SJSA1 (cell line): Measurements from ENCODE around the gene TTC21A. TPM values are rescaled to one million over a fixed set of nuclear protein-coding genes. Genes with fewer than 3 reads are reported as not detected.

Experiments
- DNase-seq, 2 experiments: peaks; one replicate each; pipeline ENCODE4 v3.0.0-alpha.2; 2015 to 2020; ENCODE audit warnings: low spot score in 2 of 2, low read depth in 1 of 2
- H3K27ac ChIP-seq: fragments of 250-450 bp; sonication (Bioruptor Pico); 2 replicates; pipeline ENCODE4 v1.5.1; 2020; ENCODE audit warnings: mild to moderate bottlenecking, moderate library complexity
- H3K27me3 ChIP-seq: fragments of 250-450 bp; sonication (Bioruptor Pico); replicated peaks from 2 replicates; pipeline ENCODE4 v1.5.1; 2020; ENCODE audit warnings: mild to moderate bottlenecking, moderate library complexity
- H3K36me3 ChIP-seq: fragments of 250-450 bp; sonication (Bioruptor Pico); 2 replicates; pipeline ENCODE4 v1.5.1; 2020; ENCODE audit warnings: mild to moderate bottlenecking
- H3K4me1 ChIP-seq: fragments of 250-450 bp; sonication (Bioruptor Pico); replicated peaks from 2 replicates; pipeline ENCODE4 v1.6.1; 2021; ENCODE audit warnings: mild to moderate bottlenecking
- H3K4me3 ChIP-seq: fragments of 250-450 bp; sonication (Bioruptor Pico); 2 replicates; pipeline ENCODE4 v1.5.1; 2020; ENCODE audit warnings: mild to moderate bottlenecking
- H3K9me3 ChIP-seq: fragments of 250-450 bp; sonication (Bioruptor Pico); replicated peaks from 2 replicates; pipeline ENCODE4 v1.5.1; 2020; ENCODE audit warnings: mild to moderate bottlenecking
- total RNA-seq: library from RNA; depleted of rRNA; stranded (reverse); fragments of >200 nt; shearing (Covaris generic); gene quantifications from 2 replicates; pipeline ENCODE4 v1.2.3, GENCODE V29; 2014

TTC21A gene
- total RNA-seq, 1 experiment from 2014 or later = 0.24 TPM

- Histone ChIP-seq H3K36me3 (peaks cover 35% of the 10 kb centered on the region), H3K9me3 (no peaks in the 10 kb centered on the region), H3K27me3 (no peaks in the 10 kb centered on the region), H3K4me3 (no peak overlapping the region), H3K27ac (no peak overlapping the region), H3K4me1 (peaks cover 12% of the 10 kb centered on the region)
- peak in 1 of 2 experiments; percentile 37 for DNase-seq
Measured at GRCh38 chr3:39103324-39103693, 4.2 kb upstream of the TTC21A start.

DNA sequence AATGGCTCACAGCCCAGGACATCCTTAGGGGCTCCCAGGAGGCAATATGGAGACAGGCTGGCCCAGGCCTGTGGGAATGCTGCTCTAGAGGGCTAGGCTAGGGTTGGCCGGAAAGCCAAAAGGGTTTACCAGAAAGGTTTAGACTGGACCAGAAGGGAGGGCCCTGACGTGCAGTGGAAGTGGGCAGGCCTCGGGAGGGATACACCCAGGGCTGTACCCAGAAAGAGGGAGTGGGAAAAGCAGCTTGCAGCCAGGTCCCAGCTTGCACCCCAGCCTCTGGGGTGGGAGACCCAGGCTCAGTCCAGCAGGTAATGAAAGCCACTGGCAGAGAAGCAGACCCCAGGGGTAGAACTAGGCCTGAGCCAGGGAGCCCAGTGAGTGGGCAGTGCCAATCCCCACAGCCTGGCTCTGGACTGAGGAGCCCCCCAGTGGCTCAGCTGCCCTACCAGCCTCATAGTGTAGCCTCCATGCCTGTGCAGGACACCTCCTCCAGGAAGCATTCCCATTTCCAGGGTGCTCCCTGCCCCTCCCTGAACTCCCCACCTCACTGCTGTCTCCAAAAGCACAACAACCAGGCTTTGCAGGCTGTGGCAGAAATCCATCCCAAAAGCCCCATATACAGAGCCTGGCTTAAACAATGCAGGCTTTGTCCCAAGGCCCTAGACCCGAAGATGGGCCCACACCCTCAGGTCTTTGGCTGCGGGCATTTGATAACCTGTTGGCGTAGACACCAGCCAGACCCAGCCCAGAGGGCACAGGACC is 3.5 kb upstream of the TTC21A start:
- Histone ChIP-seq H3K4me1 (peaks cover 13% of the 10 kb centered on the region), H3K36me3 (peaks cover 29% of the 10 kb centered on the region), H3K27ac (no peak overlapping the region), H3K4me3 (no peak overlapping the region), H3K9me3 (no peaks in the 10 kb centered on the region), H3K27me3 (no peaks in the 10 kb centered on the region)
- peak in 1 of 2 experiments; percentile 22 for DNase-seq

- Histone ChIP-seq H3K4me1 (peaks cover 13% of the 10 kb centered on the region), H3K36me3 (peaks cover 19% of the 10 kb centered on the region), H3K9me3 (no peaks in the 10 kb centered on the region), H3K27ac (no peak overlapping the region), H3K27me3 (no peaks in the 10 kb centered on the region), H3K4me3 (no peak overlapping the region)
- DNase-seq = no peak
Measured at GRCh38 chr3:39104961-39105686, 2.4 kb upstream of the TTC21A start.

DNA sequence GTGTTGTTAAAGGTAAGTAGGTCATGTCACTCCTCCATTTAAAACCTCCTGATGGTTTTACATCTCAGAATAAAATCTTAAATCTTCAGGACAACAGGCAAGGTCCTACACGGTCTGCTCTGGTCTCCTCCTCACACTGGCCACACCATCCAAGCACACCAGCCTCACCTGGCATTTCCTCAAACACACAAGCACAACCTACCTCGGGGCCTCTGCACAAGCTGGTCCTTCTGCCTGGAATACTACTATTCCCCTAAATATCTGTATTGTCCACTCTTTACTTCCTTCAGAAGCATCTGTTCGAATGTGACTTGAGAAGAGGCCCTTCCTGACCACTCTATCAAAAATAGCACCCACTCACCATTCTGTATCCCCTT is 1.8 kb upstream of the TTC21A start:
- no peak overlapping the region for H3K27ac ChIP-seq
- no peak overlapping the region for H3K4me3 ChIP-seq
- H3K36me3 ChIP-seq = peaks cover 16% of the 10 kb centered on the region
- no peaks in the 10 kb centered on the region for H3K27me3 ChIP-seq
- DNase-seq = no peak
- H3K9me3 ChIP-seq = no peaks in the 10 kb centered on the region
- H3K4me1 ChIP-seq = peaks cover 13% of the 10 kb centered on the region

DNA sequence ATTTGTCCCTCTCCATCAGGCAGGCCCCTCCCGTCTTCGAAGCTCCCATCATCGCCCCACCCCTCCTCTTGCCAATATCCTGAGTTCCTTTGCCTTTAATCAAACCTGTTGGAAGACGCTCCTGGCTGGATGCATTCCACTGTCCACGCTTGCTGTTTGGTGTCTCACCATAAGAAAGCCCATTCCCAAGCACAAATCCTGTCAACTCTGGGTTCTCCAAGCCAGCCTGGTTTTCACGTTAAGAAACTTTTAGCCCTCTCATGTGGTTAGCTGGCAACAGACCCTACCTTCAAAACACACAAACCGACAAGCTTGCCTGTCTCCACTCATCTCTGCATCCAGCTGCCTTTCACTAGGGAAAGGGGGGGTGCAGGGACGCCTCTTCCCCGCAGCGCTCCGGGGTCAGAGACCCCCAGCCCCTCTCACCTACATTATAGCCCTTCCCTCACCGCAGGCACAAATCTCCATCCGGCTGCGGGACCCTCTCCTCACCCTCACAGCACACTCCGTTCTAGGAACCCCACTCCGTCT is 1.1 kb upstream of the TTC21A start:
- H3K27ac ChIP-seq = no peak overlapping the region
- H3K9me3 ChIP-seq = no peaks in the 10 kb centered on the region
- peaks cover 12% of the 10 kb centered on the region for H3K36me3 ChIP-seq
- peaks cover 13% of the 10 kb centered on the region for H3K4me1 ChIP-seq
- H3K4me3 ChIP-seq = peak overlapping the region; percentile 97
- no peaks in the 10 kb centered on the region for H3K27me3 ChIP-seq
- peak in 1 of 2 experiments; percentile 17 for DNase-seq

- Histone ChIP-seq H3K27ac (peak overlapping the region; percentile 82), H3K36me3 (peaks cover 9% of the 10 kb centered on the region), H3K4me1 (peaks cover 13% of the 10 kb centered on the region), H3K9me3 (no peaks in the 10 kb centered on the region), H3K4me3 (peak overlapping the region; percentile 97), H3K27me3 (no peaks in the 10 kb centered on the region)
- peak; percentile 56 to 59 for DNase-seq
Measured at GRCh38 chr3:39106851-39107387, 561 bp upstream of the TTC21A start.

DNA sequence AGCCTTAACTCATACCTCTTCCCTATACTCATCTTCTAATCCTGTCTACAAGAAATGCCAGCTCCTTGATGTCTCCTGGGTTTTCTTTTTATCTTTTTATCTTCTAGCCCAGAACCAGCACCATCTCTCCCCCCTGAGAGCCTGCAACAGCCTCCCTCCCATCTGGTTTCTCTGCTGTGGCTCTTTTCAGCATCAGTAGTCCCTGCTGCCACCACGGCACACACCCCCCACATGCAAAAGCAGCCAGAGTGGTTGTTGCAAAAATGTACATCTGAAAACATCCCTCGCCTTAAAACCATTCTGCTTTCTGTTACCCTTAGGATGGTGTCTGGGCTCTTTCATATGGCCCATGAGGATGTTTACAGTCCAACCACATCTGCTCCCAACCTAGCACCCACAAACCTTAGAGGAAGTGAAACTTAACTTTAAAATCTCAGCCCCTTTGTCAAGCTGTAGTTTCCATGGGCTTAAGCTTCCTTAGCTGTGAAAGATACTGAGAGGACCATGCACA is 775 bp downstream of the TTC21A start:
- Histone ChIP-seq H3K27me3 (no peaks in the 10 kb centered on the region), H3K9me3 (no peaks in the 10 kb centered on the region), H3K27ac (peak overlapping the region; percentile 82), H3K4me1 (peaks cover 13% of the 10 kb centered on the region), H3K36me3 (peaks cover 8% of the 10 kb centered on the region), H3K4me3 (peak overlapping the region; percentile 97)
- DNase-seq = peak in 1 of 2 experiments; percentile 21

- no peaks in the 10 kb centered on the region for H3K9me3 ChIP-seq
- peaks cover 8% of the 10 kb centered on the region for H3K36me3 ChIP-seq
- H3K4me3 ChIP-seq = no peak overlapping the region
- DNase-seq = no peak
- H3K27ac ChIP-seq = no peak overlapping the region
- peaks cover 13% of the 10 kb centered on the region for H3K4me1 ChIP-seq
- H3K27me3 ChIP-seq = no peaks in the 10 kb centered on the region
Measured at GRCh38 chr3:39109086-39109485, 1.6 kb downstream of the TTC21A start.

GRCh38 chr3:39110041-39110639 is 2.7 kb downstream of the TTC21A start:
- peak in 1 of 2 experiments; percentile 32 for DNase-seq
- Histone ChIP-seq H3K27ac (no peak overlapping the region), H3K27me3 (no peaks in the 10 kb centered on the region), H3K4me1 (peaks cover 13% of the 10 kb centered on the region), H3K36me3 (peaks cover 8% of the 10 kb centered on the region), H3K4me3 (no peak overlapping the region), H3K9me3 (no peaks in the 10 kb centered on the region)

DNA sequence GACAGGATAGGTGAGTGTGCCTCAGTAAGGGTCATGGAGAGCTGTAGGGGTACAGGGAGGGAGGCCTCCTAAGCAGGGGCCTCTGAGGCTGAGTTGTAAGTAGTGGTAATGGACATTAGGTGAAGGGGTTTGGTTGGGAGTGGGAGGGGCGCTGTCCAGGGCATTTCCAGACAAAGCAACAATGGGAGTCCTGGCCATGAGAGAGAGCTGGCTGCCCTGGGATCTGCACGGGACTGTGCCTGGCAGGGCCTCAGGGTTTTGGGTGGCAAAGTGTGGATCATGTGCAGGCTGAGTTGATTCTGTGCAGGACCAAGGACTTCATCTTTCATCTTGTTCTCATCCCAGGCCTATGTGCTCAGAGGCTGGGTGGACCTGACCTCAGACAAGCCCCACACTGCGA is 4.6 kb downstream of the TTC21A start:
- Histone ChIP-seq H3K4me1 (peaks cover 8% of the 10 kb centered on the region; the same call in 1 of the 2 replicates), H3K4me3 (no peak overlapping the region), H3K36me3 (peaks cover 3% of the 10 kb centered on the region), H3K27me3 (no peaks in the 10 kb centered on the region), H3K27ac (no peak overlapping the region), H3K9me3 (no peaks in the 10 kb centered on the region)
- no peak for DNase-seq

DNA sequence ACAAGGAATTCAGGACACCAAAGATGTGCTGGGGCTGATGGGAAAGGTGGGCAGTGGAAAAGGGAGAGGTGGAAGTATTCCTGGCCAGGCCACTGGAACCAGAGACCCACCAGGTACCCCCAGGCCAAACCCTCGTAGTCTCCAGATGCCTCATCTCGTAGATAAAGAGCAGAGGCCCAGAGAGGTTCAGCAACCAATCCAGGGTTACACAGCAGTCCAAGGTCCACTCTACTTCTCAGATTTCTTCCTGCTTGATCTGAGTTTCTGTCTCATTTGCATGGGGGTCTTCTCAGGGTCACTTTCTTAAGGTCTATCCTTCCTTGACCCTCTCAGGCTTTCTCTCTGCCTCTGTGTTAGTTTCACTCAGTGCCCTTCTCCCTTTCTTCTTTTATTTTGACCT is 5.1 kb downstream of the TTC21A start:
- H3K27ac ChIP-seq = no peak overlapping the region
- no peaks in the 10 kb centered on the region for H3K36me3 ChIP-seq
- peaks cover 8% of the 10 kb centered on the region; the same call in 1 of the 2 replicates for H3K4me1 ChIP-seq
- H3K4me3 ChIP-seq = no peak overlapping the region
- no peak for DNase-seq
- H3K27me3 ChIP-seq = no peaks in the 10 kb centered on the region
- no peaks in the 10 kb centered on the region for H3K9me3 ChIP-seq

GRCh38 chr3:39113291-39113690 is 5.8 kb downstream of the TTC21A start:
- Histone ChIP-seq H3K4me3 (no peak overlapping the region), H3K27ac (no peak overlapping the region), H3K27me3 (no peaks in the 10 kb centered on the region), H3K9me3 (no peaks in the 10 kb centered on the region), H3K4me1 (0 out of 2 replicates have a peak, but pooled peaks cover 2% of the 10 kb centered on the region), H3K36me3 (no peaks in the 10 kb centered on the region)
- DNase-seq = no peak

DNA sequence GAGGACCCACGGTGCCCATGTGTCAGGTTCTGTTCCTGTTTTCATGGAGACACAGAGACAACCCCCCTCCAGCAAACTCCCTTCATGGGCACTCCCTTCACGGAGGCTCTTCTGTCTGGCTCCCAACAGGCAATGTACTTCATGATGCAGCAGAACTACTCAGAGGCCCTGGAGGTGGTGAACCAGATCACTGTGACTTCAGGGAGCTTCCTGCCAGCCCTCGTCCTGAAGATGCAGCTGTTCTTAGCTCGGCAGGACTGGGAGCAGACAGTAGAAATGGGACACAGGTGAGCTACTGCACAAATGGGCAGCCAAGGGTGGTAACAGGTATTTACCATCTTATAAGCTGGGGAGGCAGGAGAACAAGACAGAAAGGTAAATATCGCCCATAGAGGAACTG is 7.0 kb downstream of the TTC21A start:
- Histone ChIP-seq H3K36me3 (no peaks in the 10 kb centered on the region), H3K27ac (no peak overlapping the region), H3K4me1 (no peaks in the 10 kb centered on the region), H3K9me3 (no peaks in the 10 kb centered on the region), H3K27me3 (no peaks in the 10 kb centered on the region), H3K4me3 (no peak overlapping the region)
- DNase-seq = no peak
